ENCODE results near the gene CMIP.

CMIP gene

GRCh38 chr16:81467815-81468214, 23.2 kb downstream of the CMIP start:
- TF ChIP-seq TCF12 (IDR thresholded peaks at IDR 0.05; ENCODE audit: low read depth) (no peak), CEBPB (IDR thresholded peaks at IDR 0.05) (no peak), NFIC (IDR thresholded peaks at IDR 0.05) (no peak), TAF1 (IDR thresholded peaks at IDR 0.05; ENCODE audit: low read depth) (no peak), EP300 (IDR thresholded peaks at IDR 0.05; ENCODE audit: borderline replicate concordance) (no peak), FOXM1 (IDR thresholded peaks at IDR 0.05; ENCODE audit: borderline replicate concordance, low read depth) (no peak), CREB1 (IDR thresholded peaks at IDR 0.05; ENCODE audit: low read depth) (no peak), EGR1 (IDR thresholded peaks at IDR 0.05) (no peak), TEAD4 (IDR thresholded peaks at IDR 0.05) (no peak), YY1 (IDR thresholded peaks at IDR 0.05; ENCODE audit: low read depth) (no peak), ZBTB7A (IDR thresholded peaks at IDR 0.05; ENCODE audit: low read depth) (no peak)
- TF ChIP-seq, protein P1, sequence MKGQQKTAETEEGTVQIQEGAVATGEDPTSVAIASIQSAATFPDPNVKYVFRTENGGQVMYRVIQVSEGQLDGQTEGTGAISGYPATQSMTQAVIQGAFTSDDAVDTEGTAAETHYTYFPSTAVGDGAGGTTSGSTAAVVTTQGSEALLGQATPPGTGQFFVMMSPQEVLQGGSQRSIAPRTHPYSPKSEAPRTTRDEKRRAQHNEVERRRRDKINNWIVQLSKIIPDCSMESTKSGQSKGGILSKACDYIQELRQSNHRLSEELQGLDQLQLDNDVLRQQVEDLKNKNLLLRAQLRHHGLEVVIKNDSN (IDR thresholded peaks at IDR 0.05), result no peak
- TF ChIP-seq, protein P2, sequence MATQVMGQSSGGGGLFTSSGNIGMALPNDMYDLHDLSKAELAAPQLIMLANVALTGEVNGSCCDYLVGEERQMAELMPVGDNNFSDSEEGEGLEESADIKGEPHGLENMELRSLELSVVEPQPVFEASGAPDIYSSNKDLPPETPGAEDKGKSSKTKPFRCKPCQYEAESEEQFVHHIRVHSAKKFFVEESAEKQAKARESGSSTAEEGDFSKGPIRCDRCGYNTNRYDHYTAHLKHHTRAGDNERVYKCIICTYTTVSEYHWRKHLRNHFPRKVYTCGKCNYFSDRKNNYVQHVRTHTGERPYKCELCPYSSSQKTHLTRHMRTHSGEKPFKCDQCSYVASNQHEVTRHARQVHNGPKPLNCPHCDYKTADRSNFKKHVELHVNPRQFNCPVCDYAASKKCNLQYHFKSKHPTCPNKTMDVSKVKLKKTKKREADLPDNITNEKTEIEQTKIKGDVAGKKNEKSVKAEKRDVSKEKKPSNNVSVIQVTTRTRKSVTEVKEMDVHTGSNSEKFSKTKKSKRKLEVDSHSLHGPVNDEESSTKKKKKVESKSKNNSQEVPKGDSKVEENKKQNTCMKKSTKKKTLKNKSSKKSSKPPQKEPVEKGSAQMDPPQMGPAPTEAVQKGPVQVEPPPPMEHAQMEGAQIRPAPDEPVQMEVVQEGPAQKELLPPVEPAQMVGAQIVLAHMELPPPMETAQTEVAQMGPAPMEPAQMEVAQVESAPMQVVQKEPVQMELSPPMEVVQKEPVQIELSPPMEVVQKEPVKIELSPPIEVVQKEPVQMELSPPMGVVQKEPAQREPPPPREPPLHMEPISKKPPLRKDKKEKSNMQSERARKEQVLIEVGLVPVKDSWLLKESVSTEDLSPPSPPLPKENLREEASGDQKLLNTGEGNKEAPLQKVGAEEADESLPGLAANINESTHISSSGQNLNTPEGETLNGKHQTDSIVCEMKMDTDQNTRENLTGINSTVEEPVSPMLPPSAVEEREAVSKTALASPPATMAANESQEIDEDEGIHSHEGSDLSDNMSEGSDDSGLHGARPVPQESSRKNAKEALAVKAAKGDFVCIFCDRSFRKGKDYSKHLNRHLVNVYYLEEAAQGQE (IDR thresholded peaks at IDR 0.05; ENCODE audit: low read depth), result no peak
- TF ChIP-seq, protein P3, sequence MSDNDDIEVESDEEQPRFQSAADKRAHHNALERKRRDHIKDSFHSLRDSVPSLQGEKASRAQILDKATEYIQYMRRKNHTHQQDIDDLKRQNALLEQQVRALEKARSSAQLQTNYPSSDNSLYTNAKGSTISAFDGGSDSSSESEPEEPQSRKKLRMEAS (IDR thresholded peaks at IDR 0.05), result no peak

GRCh38 chr16:81468269-81468902, 23.8 kb downstream of the CMIP start:
- TF ChIP-seq TAF1 (IDR thresholded peaks at IDR 0.05; ENCODE audit: low read depth), result no peak
- no peak for TF ChIP-seq TEAD4 (IDR thresholded peaks at IDR 0.05)

DNA sequence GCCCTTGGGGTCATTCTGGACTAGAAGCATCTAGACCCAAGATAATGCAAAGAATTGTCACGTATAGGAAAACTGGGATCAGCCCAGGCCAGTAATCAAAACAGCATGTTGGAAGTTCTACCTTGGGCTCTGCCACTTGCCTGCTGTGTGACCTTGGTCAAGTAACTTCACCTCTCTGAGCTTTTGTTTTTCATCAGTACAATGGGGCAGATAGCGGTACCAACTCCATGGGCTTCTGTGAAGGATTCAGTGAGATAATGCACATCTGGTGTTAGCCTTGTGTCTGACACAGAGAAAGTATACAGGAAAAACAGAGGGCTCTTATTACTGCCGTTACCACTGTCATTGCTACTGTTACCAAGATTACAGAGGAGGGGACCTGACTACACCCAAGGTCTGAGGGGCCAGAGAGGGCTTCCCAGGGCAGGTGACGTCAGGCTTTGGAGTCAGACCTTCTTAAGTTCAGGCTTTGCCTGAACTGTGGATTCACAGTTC, 24.6 kb downstream of the CMIP start:
- no peak for TF ChIP-seq CREB1 (IDR thresholded peaks at IDR 0.05; ENCODE audit: low read depth)
- no peak for TF ChIP-seq EP300 (IDR thresholded peaks at IDR 0.05; ENCODE audit: borderline replicate concordance)
- TF ChIP-seq TAF1 (IDR thresholded peaks at IDR 0.05; ENCODE audit: low read depth), result no peak
- TF ChIP-seq, protein P3 (IDR thresholded peaks at IDR 0.05), result no peak
- TF ChIP-seq NFIC (IDR thresholded peaks at IDR 0.05), result no peak
- no peak for TF ChIP-seq ZBTB7A (IDR thresholded peaks at IDR 0.05; ENCODE audit: low read depth)

DNA sequence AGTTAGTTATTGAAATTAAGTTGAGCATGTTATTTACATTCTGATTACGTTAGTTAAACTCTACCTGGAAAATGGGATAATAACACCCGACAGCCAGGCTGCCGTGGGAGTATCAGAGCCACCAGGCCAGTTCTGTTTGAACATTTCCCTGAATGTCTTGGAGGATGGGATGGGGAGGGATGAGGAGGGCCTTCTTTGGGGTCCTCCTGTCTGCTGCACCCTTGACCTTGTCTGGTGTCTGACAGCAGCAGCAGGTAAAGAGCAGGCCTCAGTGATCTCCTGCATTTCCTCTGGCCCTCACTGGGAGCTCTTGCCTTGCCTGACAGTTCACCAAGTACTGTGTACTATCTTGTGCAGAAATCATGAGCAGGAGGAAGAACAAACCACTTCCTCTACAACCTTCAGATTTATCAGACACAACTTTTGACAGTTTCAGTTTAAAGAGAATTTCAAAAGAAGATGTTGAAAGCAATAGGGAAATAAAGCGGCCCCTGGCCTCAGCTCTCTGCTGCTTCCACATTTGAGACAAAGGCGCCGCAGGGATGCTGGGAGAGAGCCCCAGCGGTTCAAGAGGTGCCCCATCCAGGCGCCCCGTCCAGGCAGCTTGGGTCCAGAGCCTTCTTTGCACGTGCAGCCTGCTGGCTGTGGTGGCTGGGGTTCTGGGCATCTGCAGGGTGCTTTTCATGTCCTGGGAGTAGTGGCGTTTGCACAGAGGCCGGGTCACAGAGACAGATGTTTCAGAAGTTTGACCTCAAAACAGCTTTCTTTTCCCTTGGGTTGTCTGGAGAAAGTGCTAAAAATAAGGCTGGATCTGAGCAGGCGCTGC, 25.3 kb downstream of the CMIP start:
- TF ChIP-seq RAD21 (IDR thresholded peaks at IDR 0.05; ENCODE audit: low read depth) (no peak), TAF1 (IDR thresholded peaks at IDR 0.05; ENCODE audit: low read depth) (no peak), NFIC (IDR thresholded peaks at IDR 0.05) (no peak), CREB1 (IDR thresholded peaks at IDR 0.05; ENCODE audit: low read depth) (no peak), FOXM1 (IDR thresholded peaks at IDR 0.05; ENCODE audit: borderline replicate concordance, low read depth) (no peak), TCF12 (IDR thresholded peaks at IDR 0.05; ENCODE audit: low read depth) (no peak), TEAD4 (IDR thresholded peaks at IDR 0.05) (no peak)
- TF ChIP-seq, protein P1 (IDR thresholded peaks at IDR 0.05), result no peak

- no peak for TF ChIP-seq CREB1 (IDR thresholded peaks at IDR 0.05; ENCODE audit: low read depth)
- TF ChIP-seq, protein P2 (IDR thresholded peaks at IDR 0.05; ENCODE audit: low read depth), result no peak
- no peak for TF ChIP-seq RAD21 (IDR thresholded peaks at IDR 0.05; ENCODE audit: low read depth)
- no peak for TF ChIP-seq TCF12 (IDR thresholded peaks at IDR 0.05; ENCODE audit: low read depth)
- TF ChIP-seq FOXM1 (IDR thresholded peaks at IDR 0.05; ENCODE audit: borderline replicate concordance, low read depth), result no peak
- TF ChIP-seq EP300 (IDR thresholded peaks at IDR 0.05; ENCODE audit: borderline replicate concordance), result no peak
- TF ChIP-seq TAF1 (IDR thresholded peaks at IDR 0.05; ENCODE audit: low read depth), result no peak
- TF ChIP-seq EGR1 (IDR thresholded peaks at IDR 0.05), result no peak
- TF ChIP-seq TEAD4 (IDR thresholded peaks at IDR 0.05), result no peak
- TF ChIP-seq YY1 (IDR thresholded peaks at IDR 0.05; ENCODE audit: low read depth), result no peak
- TF ChIP-seq NFIC (IDR thresholded peaks at IDR 0.05), result no peak
- TF ChIP-seq, protein P1 (IDR thresholded peaks at IDR 0.05), result no peak
- no peak for TF ChIP-seq CEBPB (IDR thresholded peaks at IDR 0.05)
- no peak for TF ChIP-seq ZBTB7A (IDR thresholded peaks at IDR 0.05; ENCODE audit: low read depth)
Observed at GRCh38 chr16:81470796-81471636, 26.4 kb downstream of the CMIP start.
